Smooth muscle cell (in vitro differentiated cells): Measurements from ENCODE around the gene REM2. TPM values are rescaled to one million over a fixed set of nuclear protein-coding genes. Genes with fewer than 3 reads are reported as not detected.

ENCODE experiments used
- DNase-seq: peaks from one replicate; lab custom pipeline; 2025; ENCODE audit not compliant: unreplicated experiment; lab: John Stamatoyannopoulos, UW
- H2AFZ ChIP-seq: fragments of 200-600 bp; sonication (generic); 2 replicates; pipeline ENCODE4 v1.6.0; 2016; ENCODE audit warnings: antibody characterized with exemption, low read depth, mild to moderate bottlenecking
- H3F3A ChIP-seq: fragments of 200-600 bp; sonication (generic); 2 replicates; pipeline ENCODE4 v1.6.0; 2017; ENCODE audit warnings: antibody characterized with exemption, low read depth
- H3K27ac ChIP-seq: fragments of 200-600 bp; sonication (generic); 2 replicates; pipeline ENCODE4 v1.5.1; 2016; ENCODE audit warnings: low read depth, mild to moderate bottlenecking
- H3K27me3 ChIP-seq: fragments of 200-600 bp; sonication (generic); 2 replicates; pipeline ENCODE4 v1.6.1; 2016; ENCODE audit warnings: low read depth, mild to moderate bottlenecking
- H3K36me3 ChIP-seq: fragments of 200-600 bp; sonication (generic); 2 replicates; pipeline ENCODE4 v1.5.1; 2016; ENCODE audit warnings: low read depth
- H3K4me1 ChIP-seq: fragments of 200-600 bp; sonication (generic); 2 replicates; pipeline ENCODE4 v1.5.1; 2016; ENCODE audit warnings: low read depth
- H3K4me2 ChIP-seq: fragments of 200-600 bp; sonication (generic); 2 replicates; pipeline ENCODE4 v1.6.0; 2016; ENCODE audit warnings: mild to moderate bottlenecking
- H3K4me3 ChIP-seq: fragments of 200-600 bp; sonication (generic); 2 replicates; pipeline ENCODE4 v1.5.1; 2016; ENCODE audit warnings: mild to moderate bottlenecking
- H3K79me2 ChIP-seq: fragments of 200-600 bp; sonication (generic); 2 replicates; pipeline ENCODE4 v1.6.0; 2016; ENCODE audit warnings: low read depth, mild to moderate bottlenecking
- H3K9ac ChIP-seq: fragments of 200-600 bp; sonication (generic); 2 replicates; pipeline ENCODE4 v1.6.0; 2016; ENCODE audit warnings: low read depth
- H3K9me3 ChIP-seq: fragments of 200-600 bp; sonication (generic); replicated peaks from 2 replicates; pipeline ENCODE4 v1.5.1; 2016; ENCODE audit warnings: low read depth
- H4K20me1 ChIP-seq: fragments of 200-600 bp; sonication (generic); 2 replicates; pipeline ENCODE4 v1.6.0; 2016; ENCODE audit warnings: low read depth
- WGBS: methylation state at CpG from one replicate; pipeline ENCODE4 v1.1.7; 2016; ENCODE audit warnings: low lambda C conversion rate; 5-methylcytosine and 5-hydroxymethylcytosine counted together
- polyA plus RNA-seq: library from polyadenylated mRNA; unstranded; fragments of >200 nt; fragmentation: Nextera tagmentation; extraction: Ambion mirVana; gene quantifications from 2 replicates; pipeline ENCODE4 v1.2.1, GENCODE V29; 2016
- total RNA-seq: library from RNA; depleted of rRNA; stranded (reverse); fragments of >200 nt; gene quantifications from 2 replicates; pipeline ENCODE4 v1.2.3, GENCODE V29; 2014
- TF ChIP-seq, protein P1 (sequence below): fragments of 200-600 bp; sonication (generic); IDR thresholded peaks from 2 replicates; pipeline ENCODE4 v1.5.1; 2017; ENCODE audit warnings: borderline replicate concordance, mild to moderate bottlenecking, antibody characterized with exemption; ENCODE audit not compliant: insufficient read depth, poor library complexity, severe bottlenecking

The REM2 gene
- total and polyA plus RNA-seq, 2 experiments from 2014 or later, result 1.6 to 2.6 TPM

DNA sequence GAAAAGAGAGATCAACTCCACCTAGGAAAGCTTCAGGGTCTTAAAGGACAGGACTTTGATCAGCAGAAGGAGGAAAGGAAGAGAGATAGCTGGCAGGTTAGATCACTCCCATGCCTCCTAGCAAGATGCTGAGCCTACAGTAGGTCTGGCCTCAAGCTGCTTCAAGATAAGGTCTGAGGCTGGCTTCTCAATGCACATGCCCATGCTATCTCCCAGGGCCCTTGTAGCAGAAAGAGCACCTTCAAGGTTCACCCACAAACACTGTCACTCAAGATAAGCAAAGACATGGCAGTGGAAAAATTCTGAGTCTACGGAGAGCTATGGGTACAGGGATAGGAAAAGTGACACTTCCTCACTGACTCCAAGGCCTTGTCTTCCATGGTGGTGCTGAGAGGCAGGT lies 14.3 kb downstream of the REM2 start:
- 94% methylated on average over 1 of the region's 1 CpG for WGBS
- H3K36me3 ChIP-seq, result no peaks in the 10 kb centered on the region
- H3K9me3 ChIP-seq, result no peaks in the 10 kb centered on the region
- no peak overlapping the region for H2AFZ ChIP-seq
- H3K79me2 ChIP-seq, result no peaks in the 10 kb centered on the region
- H3K27ac ChIP-seq, result peak overlapping the region; percentile 85
- no peak for DNase-seq
- peaks cover 10% of the 10 kb centered on the region for H3K4me1 ChIP-seq
- no peak overlapping the region for H3K4me2 ChIP-seq
- TF ChIP-seq, protein P1, sequence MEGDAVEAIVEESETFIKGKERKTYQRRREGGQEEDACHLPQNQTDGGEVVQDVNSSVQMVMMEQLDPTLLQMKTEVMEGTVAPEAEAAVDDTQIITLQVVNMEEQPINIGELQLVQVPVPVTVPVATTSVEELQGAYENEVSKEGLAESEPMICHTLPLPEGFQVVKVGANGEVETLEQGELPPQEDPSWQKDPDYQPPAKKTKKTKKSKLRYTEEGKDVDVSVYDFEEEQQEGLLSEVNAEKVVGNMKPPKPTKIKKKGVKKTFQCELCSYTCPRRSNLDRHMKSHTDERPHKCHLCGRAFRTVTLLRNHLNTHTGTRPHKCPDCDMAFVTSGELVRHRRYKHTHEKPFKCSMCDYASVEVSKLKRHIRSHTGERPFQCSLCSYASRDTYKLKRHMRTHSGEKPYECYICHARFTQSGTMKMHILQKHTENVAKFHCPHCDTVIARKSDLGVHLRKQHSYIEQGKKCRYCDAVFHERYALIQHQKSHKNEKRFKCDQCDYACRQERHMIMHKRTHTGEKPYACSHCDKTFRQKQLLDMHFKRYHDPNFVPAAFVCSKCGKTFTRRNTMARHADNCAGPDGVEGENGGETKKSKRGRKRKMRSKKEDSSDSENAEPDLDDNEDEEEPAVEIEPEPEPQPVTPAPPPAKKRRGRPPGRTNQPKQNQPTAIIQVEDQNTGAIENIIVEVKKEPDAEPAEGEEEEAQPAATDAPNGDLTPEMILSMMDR, result no peak
- peaks cover 13% of the 10 kb centered on the region for H3F3A ChIP-seq
- no peak overlapping the region for H3K4me3 ChIP-seq
- no peaks in the 10 kb centered on the region for H3K27me3 ChIP-seq
- no peaks in the 10 kb centered on the region for H4K20me1 ChIP-seq
- H3K9ac ChIP-seq, result no peak overlapping the region

DNA sequence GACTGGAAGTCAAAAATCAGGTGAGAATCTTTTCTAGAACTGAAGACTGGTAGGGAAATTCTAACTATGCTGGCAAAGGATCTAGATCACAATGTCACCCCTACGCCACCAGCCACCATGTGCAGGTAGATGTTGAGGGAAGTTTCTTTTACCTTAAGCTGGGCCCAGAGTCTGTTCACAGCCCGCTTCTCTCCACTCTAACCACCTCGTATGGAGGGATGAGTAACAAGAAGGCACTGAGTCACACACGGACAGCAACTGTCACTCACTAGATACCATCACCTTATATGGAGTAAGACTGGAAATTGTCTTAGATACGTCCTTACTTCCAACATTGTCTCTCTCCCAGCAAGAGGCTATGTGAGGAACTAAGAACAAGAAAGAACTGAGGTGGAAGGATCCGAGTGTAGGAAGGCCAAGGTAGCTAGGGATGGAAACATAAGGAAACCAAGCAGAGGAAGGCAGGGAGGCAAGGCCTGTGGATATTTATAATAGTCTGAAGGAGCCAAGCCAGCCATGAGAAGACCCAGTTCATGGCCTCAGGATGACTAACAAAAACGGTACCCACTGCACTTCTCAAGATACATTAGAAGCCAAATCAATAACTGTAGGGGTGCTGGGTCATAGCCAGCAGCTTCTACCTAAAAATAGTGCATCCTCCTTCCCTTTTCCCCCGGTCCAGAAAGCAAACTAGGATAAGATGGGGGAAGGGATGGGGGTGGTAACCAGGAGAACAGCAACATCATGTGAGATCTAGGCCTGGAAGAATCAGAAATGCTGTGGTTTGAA lies 15.5 kb downstream of the REM2 start:
- no peaks in the 10 kb centered on the region for H3K27me3 ChIP-seq
- no peaks in the 10 kb centered on the region for H3K79me2 ChIP-seq
- peaks cover 10% of the 10 kb centered on the region for H3K4me1 ChIP-seq
- H3K9ac ChIP-seq, result peak overlapping the region; percentile 15
- H2AFZ ChIP-seq, result no peak overlapping the region
- H4K20me1 ChIP-seq, result no peaks in the 10 kb centered on the region
- 35% methylated on average over 8 of the region's 8 CpGs for WGBS
- no peak overlapping the region for H3K4me3 ChIP-seq
- TF ChIP-seq, protein P1, result no peak
- H3K4me2 ChIP-seq, result peak overlapping the region; percentile 70
- no peaks in the 10 kb centered on the region for H3K9me3 ChIP-seq
- no peak for DNase-seq
- no peaks in the 10 kb centered on the region for H3K36me3 ChIP-seq
- peaks cover 13% of the 10 kb centered on the region for H3F3A ChIP-seq
- H3K27ac ChIP-seq, result peak overlapping the region; percentile 85

DNA sequence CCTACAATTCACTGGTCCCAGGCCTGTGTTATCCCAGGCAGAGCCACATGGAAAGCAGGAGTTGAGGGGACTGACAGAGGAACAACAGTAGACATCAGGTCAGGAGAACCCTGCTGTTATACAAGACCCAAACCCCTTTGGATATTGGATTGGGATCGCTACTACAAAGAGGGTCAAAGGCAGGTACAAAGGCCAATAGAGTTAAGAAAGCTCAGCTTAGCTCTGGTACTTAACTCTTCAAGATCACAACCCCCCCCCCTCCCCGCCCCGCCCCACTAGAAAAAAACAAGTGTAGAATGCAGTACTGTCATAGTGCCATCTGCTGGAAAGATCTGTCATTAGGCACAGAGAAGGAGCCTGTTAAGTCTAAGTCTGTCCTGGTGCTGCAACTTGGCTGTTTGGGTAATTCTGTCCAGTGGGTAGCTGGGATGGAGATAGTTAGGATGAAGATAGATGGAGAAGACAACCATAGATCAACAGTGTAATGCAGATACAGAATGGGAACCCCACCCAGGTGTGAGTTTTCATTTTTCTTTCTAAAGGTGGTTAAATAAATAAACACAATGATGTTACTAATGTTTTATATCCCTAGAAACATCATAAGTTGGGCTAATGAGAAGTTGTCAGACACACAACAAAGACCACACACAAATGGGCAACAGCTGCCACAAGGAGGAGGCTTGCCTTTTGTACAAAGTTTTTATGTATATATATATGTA lies 17.2 kb downstream of the REM2 start:
- H3K4me1 ChIP-seq, result peaks cover 10% of the 10 kb centered on the region
- no peaks in the 10 kb centered on the region for H3K27me3 ChIP-seq
- no peak overlapping the region for H3K4me3 ChIP-seq
- peaks cover 16% of the 10 kb centered on the region for H3F3A ChIP-seq
- H3K9me3 ChIP-seq, result no peaks in the 10 kb centered on the region
- H3K79me2 ChIP-seq, result no peaks in the 10 kb centered on the region
- no peak overlapping the region for H3K4me2 ChIP-seq
- peak overlapping the region; percentile 52 for H3K27ac ChIP-seq
- WGBS, result 21% methylated on average over 3 of the region's 3 CpGs
- no peaks in the 10 kb centered on the region for H4K20me1 ChIP-seq
- H3K9ac ChIP-seq, result no peak overlapping the region
- H3K36me3 ChIP-seq, result peaks cover 7% of the 10 kb centered on the region
- H2AFZ ChIP-seq, result no peak overlapping the region
- TF ChIP-seq, protein P1, result peak; percentile 52
- DNase-seq, result peak; percentile 7
